Lower leg skin (tissue), 4 donors: ENCODE measurements around the gene PRDM4. TPM values are rescaled to one million over a fixed set of nuclear protein-coding genes. Genes with fewer than 3 reads are reported as not detected.
A peak's percentile ranks its signal among the peaks of the same experiment; 100 is the strongest.

Experiments
- DNase-seq, 2 donors: peaks; one replicate each; pipeline ENCODE4 v3.0.0-alpha.2; 2019; ENCODE audit warnings: low spot score in 2 of 2
- H3K4me3 ChIP-seq: fragments of 200-600 bp; sonication (generic); 2 replicates; pipeline ENCODE4 v1.5.1; 2017; ENCODE audit warnings: mild to moderate bottlenecking, low read depth; ENCODE audit not compliant: poor library complexity, severe bottlenecking
- CTCF ChIP-seq, 3 donors: fragments of 450-650 bp; IDR thresholded peaks; one replicate each; pipeline ENCODE4 v1.5.1; 2016; ENCODE audit warnings: antibody characterized with exemption in 3 of 3, mild to moderate bottlenecking in 3 of 3, moderate library complexity in 2 of 3
- POLR2A ChIP-seq, 2 donors: fragments of 450-650 bp; IDR thresholded peaks; one replicate each; pipeline ENCODE4 v1.6.1; 2016 to 2017; ENCODE audit warnings: antibody characterized with exemption in 2 of 2, mild to moderate bottlenecking in 1 of 2, moderate library complexity in 1 of 2
- WGBS, 2 donors: methylation state at CpG; one replicate each; pipeline ENCODE4 v1.1.5; 2018; 5-methylcytosine and 5-hydroxymethylcytosine counted together
- intact Hi-C: fragments of 100-400 bp; cut with DNase I; formaldehyde crosslinking; loops from one replicate; pipeline ENCODE4 v1.15.0; 2023; ENCODE audit warnings: low total_unique reads
- total RNA-seq, 4 donors: library from RNA; depleted of rRNA; stranded (reverse); fragments of >200 nt; gene quantifications; one replicate each; pipeline ENCODE4 v1.1.0, GENCODE V29; 2016

PRDM4 gene
- total RNA-seq, 4 donors from 2014 or later: 15.4 to 37.3 (median 21.6) TPM

GRCh38 chr12:107783406-107784376 lies 22.8 kb upstream of the PRDM4 start:
- intact Hi-C loops: no loop called here
- no peak overlapping the region for H3K4me3 ChIP-seq
- no peak for TF ChIP-seq POLR2A (IDR thresholded peaks at IDR 0.05)
- no peak for TF ChIP-seq CTCF (IDR thresholded peaks at IDR 0.05)
- 65 to 75% methylated on average over 6 of the region's 6 CpGs for WGBS, 2 donors
- DNase-seq: no peak

GRCh38 chr12:107782067-107782466 lies 21.1 kb upstream of the PRDM4 start:
- TF ChIP-seq POLR2A (IDR thresholded peaks at IDR 0.05) (no peak), CTCF (IDR thresholded peaks at IDR 0.05) (no peak)
- no peak for DNase-seq
- H3K4me3 ChIP-seq: no peak overlapping the region
- 41 to 43% methylated on average over 2 of the region's 2 CpGs for WGBS, 2 donors
- intact Hi-C loops: no loop called here

- TF ChIP-seq CTCF (IDR thresholded peaks at IDR 0.05) (no peak), POLR2A (IDR thresholded peaks at IDR 0.05) (no peak)
- WGBS, 2 donors: 0 to 44% methylated on average over 1 of the region's 1 CpG
- H3K4me3 ChIP-seq: no peak overlapping the region
- intact Hi-C loops: no loop called here
- no peak for DNase-seq
These were observed 19.4 kb upstream of the PRDM4 start for GRCh38 chr12:107780298-107780697.

- DNase-seq: no peak
- no peak overlapping the region for H3K4me3 ChIP-seq
- TF ChIP-seq CTCF (IDR thresholded peaks at IDR 0.05) (no peak), POLR2A (IDR thresholded peaks at IDR 0.05) (no peak)
- intact Hi-C loops: no loop called here
- WGBS, 2 donors: 72 to 81% methylated on average over 7 of the region's 7 CpGs
These were observed 18.3 kb upstream of the PRDM4 start for GRCh38 chr12:107779077-107779831.

- DNase-seq: peak in 1 of 2 donors; percentile 21
- intact Hi-C loops: no loop called here
- 23 to 25% methylated on average over 11 of the region's 11 CpGs for WGBS, 2 donors
- no peak overlapping the region for H3K4me3 ChIP-seq
- TF ChIP-seq POLR2A (IDR thresholded peaks at IDR 0.05): no peak
- no peak for TF ChIP-seq CTCF (IDR thresholded peaks at IDR 0.05)
These were observed 17.6 kb upstream of the PRDM4 start for GRCh38 chr12:107778383-107779025.
